SK-N-SH (cell line): ENCODE data around the gene MMP28.
A peak's percentile ranks its signal among the peaks of the same experiment; 100 is the strongest.

Experiments
- FOXJ3 ChIP-seq: sonication (generic); formaldehyde crosslinking; IDR thresholded peaks from 2 replicates; pipeline ENCODE4 v1.5.1; 2020; ENCODE audit warnings: mild to moderate bottlenecking, missing genetic modification reagents
- JUND ChIP-seq: IDR thresholded peaks from 2 replicates; pipeline ENCODE4 v1.4.0; 2012
- NRF1 ChIP-seq: IDR thresholded peaks from 2 replicates; pipeline ENCODE4 v1.6.1; 2012; ENCODE audit warnings: low read depth, mild to moderate bottlenecking, low read length
- RAD21 ChIP-seq: IDR thresholded peaks from 2 replicates; pipeline ENCODE4 v1.6.1; 2012; ENCODE audit warnings: mild to moderate bottlenecking, low read length
- RFX5 ChIP-seq: IDR thresholded peaks from 2 replicates; pipeline ENCODE4 v1.6.1; 2012; ENCODE audit warnings: mild to moderate bottlenecking, improper control_type of control experiment, low read length
- YY1 ChIP-seq: IDR thresholded peaks from 2 replicates; pipeline ENCODE4 v1.4.0; 2012; ENCODE audit warnings: low read depth, mild to moderate bottlenecking
- ZBTB33 ChIP-seq: IDR thresholded peaks from 2 replicates; pipeline ENCODE4 v1.4.0; 2012; ENCODE audit warnings: low read depth, borderline replicate concordance
- TF ChIP-seq, protein P1 (sequence below): IDR thresholded peaks from 2 replicates; pipeline ENCODE4 v1.6.1; 2012; ENCODE audit warnings: mild to moderate bottlenecking, low read depth, low read length, moderate library complexity
- TF ChIP-seq, protein P2 (sequence below): fragments of 150-350 bp; IDR thresholded peaks from 2 replicates; pipeline ENCODE4 v1.6.1; 2017; ENCODE audit warnings: antibody characterized with exemption, low read length, low read depth, borderline replicate concordance
- TF ChIP-seq, protein P3 (sequence below): fragments of 200-600 bp; sonication (generic); IDR thresholded peaks from 2 replicates; pipeline ENCODE4 v1.6.1; 2017; ENCODE audit warnings: antibody characterized with exemption, mild to moderate bottlenecking, moderate library complexity

GRCh38 chr17:35799942-35800341 lies 4.5 kb upstream of the MMP28 start:
- TF ChIP-seq ZBTB33 (no peak), JUND (no peak), YY1 (no peak), RFX5 (peak; percentile 31; the same call in 1 of the 2 replicates), FOXJ3 (CRISPR knock-in tag) (peak; percentile 66; the same call in 1 of the 2 replicates), NRF1 (no peak), RAD21 (peak; percentile 35)
- TF ChIP-seq, protein P1, sequence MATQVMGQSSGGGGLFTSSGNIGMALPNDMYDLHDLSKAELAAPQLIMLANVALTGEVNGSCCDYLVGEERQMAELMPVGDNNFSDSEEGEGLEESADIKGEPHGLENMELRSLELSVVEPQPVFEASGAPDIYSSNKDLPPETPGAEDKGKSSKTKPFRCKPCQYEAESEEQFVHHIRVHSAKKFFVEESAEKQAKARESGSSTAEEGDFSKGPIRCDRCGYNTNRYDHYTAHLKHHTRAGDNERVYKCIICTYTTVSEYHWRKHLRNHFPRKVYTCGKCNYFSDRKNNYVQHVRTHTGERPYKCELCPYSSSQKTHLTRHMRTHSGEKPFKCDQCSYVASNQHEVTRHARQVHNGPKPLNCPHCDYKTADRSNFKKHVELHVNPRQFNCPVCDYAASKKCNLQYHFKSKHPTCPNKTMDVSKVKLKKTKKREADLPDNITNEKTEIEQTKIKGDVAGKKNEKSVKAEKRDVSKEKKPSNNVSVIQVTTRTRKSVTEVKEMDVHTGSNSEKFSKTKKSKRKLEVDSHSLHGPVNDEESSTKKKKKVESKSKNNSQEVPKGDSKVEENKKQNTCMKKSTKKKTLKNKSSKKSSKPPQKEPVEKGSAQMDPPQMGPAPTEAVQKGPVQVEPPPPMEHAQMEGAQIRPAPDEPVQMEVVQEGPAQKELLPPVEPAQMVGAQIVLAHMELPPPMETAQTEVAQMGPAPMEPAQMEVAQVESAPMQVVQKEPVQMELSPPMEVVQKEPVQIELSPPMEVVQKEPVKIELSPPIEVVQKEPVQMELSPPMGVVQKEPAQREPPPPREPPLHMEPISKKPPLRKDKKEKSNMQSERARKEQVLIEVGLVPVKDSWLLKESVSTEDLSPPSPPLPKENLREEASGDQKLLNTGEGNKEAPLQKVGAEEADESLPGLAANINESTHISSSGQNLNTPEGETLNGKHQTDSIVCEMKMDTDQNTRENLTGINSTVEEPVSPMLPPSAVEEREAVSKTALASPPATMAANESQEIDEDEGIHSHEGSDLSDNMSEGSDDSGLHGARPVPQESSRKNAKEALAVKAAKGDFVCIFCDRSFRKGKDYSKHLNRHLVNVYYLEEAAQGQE: no peak; the same call in 1 of the 2 replicates
- TF ChIP-seq, protein P2, sequence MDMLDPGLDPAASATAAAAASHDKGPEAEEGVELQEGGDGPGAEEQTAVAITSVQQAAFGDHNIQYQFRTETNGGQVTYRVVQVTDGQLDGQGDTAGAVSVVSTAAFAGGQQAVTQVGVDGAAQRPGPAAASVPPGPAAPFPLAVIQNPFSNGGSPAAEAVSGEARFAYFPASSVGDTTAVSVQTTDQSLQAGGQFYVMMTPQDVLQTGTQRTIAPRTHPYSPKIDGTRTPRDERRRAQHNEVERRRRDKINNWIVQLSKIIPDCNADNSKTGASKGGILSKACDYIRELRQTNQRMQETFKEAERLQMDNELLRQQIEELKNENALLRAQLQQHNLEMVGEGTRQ: no peak
- TF ChIP-seq, protein P3, sequence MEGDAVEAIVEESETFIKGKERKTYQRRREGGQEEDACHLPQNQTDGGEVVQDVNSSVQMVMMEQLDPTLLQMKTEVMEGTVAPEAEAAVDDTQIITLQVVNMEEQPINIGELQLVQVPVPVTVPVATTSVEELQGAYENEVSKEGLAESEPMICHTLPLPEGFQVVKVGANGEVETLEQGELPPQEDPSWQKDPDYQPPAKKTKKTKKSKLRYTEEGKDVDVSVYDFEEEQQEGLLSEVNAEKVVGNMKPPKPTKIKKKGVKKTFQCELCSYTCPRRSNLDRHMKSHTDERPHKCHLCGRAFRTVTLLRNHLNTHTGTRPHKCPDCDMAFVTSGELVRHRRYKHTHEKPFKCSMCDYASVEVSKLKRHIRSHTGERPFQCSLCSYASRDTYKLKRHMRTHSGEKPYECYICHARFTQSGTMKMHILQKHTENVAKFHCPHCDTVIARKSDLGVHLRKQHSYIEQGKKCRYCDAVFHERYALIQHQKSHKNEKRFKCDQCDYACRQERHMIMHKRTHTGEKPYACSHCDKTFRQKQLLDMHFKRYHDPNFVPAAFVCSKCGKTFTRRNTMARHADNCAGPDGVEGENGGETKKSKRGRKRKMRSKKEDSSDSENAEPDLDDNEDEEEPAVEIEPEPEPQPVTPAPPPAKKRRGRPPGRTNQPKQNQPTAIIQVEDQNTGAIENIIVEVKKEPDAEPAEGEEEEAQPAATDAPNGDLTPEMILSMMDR: no peak
